ENCODE results near the gene OSGEP.

OSGEP gene

DNA sequence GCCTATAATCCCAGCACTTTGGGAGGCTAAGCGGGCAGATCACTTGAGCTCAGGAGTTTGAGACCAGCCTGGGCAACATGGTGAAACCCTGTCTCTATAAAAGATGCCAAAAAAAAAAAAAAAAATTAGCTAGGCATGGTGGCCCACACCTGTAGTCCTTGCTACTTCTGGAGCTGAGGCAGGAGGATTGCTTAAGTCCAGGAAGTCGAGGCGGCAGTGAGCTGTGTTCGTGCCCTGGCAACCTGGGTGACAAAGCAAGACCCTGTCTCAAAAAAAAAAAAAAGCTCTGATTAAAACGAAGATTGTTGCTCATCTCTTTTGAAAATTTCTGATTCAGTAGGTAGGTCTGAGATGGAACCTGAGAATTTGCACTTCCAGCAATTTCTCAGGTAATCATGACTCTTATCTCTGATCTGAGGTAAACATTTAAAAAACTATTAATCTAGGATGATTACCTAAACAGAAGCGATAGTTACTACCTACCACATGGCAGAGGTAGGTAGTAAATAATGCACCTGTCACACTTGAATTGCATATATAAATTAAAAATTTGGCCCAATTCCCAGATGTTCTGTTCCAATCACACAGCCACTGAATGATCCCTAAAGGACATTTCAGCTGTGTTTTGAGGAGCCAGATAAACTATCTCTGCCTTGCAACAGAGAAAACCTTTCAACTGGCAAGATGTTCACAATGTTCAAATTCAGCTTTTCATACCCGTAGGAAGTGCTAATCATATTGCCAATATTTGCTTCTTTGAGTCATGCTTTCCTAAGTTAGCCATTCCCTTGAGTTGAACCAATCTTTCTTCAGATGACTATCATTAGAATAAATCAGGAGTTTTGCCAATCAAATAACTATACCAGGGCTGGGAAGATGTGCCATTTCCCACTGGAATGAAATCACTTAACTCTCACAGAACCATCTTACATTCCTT, 37.1 kb downstream of the OSGEP start:
- Histone ChIP-seq H3K9me3 (ENCODE audit: severe bottlenecking) (no peaks in the 10 kb centered on the region), H3K27me3 (ENCODE audit: insufficient read depth, low read depth, severe bottlenecking) (no peaks in the 10 kb centered on the region), H3K36me3 (no peaks in the 10 kb centered on the region), H3K27ac (no peak overlapping the region), H3K4me3 (ENCODE audit: low read depth, low read length) (no peak overlapping the region)
- TF ChIP-seq, protein P1, sequence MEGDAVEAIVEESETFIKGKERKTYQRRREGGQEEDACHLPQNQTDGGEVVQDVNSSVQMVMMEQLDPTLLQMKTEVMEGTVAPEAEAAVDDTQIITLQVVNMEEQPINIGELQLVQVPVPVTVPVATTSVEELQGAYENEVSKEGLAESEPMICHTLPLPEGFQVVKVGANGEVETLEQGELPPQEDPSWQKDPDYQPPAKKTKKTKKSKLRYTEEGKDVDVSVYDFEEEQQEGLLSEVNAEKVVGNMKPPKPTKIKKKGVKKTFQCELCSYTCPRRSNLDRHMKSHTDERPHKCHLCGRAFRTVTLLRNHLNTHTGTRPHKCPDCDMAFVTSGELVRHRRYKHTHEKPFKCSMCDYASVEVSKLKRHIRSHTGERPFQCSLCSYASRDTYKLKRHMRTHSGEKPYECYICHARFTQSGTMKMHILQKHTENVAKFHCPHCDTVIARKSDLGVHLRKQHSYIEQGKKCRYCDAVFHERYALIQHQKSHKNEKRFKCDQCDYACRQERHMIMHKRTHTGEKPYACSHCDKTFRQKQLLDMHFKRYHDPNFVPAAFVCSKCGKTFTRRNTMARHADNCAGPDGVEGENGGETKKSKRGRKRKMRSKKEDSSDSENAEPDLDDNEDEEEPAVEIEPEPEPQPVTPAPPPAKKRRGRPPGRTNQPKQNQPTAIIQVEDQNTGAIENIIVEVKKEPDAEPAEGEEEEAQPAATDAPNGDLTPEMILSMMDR (IDR thresholded peaks at IDR 0.05; ENCODE audit: low read depth, low read length), result no peak
- DNase-seq, result no peak

DNA sequence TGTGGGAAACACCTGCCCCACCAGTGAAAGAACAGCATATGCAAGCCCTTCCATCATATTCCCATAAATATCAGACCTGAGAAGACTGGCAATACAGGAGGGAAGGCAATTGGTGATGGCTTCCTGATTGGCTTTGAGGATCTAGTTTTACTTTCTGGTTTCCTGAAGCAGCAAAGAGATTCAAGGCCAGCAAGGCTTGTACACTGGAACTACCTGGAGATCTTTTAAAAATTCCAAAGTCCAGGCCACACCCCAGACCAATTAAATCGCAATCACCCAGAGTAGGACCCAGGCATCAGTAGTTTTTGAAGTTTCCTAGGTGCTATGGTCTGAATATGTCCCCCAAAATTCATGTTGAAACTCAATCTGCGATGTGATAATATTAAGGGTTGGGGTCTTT, 38.4 kb downstream of the OSGEP start:
- no peaks in the 10 kb centered on the region for H3K36me3 ChIP-seq
- DNase-seq, result no peak
- H3K27me3 ChIP-seq (ENCODE audit: insufficient read depth, low read depth, severe bottlenecking), result no peaks in the 10 kb centered on the region
- TF ChIP-seq, protein P1 (IDR thresholded peaks at IDR 0.05; ENCODE audit: low read depth, low read length), result no peak
- H3K9me3 ChIP-seq (ENCODE audit: severe bottlenecking), result no peaks in the 10 kb centered on the region
- no peak overlapping the region for H3K4me3 ChIP-seq (ENCODE audit: low read depth, low read length)
- no peak overlapping the region for H3K27ac ChIP-seq

DNA sequence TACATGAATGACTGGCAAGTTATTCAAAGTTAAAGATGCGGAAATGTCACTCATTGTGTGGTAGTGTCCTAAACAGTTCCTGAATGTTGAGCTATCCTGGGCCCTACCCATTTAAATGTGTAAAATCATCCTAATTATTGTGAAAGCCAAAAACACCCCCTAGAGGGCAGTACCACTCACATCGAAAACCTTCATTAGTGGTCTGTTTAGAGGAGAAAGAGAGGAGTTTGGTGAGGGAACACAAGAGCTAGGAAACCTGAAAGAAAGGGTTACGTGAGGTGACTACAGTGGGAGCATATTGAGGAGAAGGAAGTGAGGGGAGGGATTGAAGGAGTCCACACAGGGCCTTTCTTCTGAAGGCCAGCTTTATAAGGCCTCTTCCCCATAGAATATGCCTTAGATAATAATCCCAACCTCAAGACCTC, 38.8 kb downstream of the OSGEP start:
- peak; percentile 39 for DNase-seq
- no peak overlapping the region for H3K4me3 ChIP-seq (ENCODE audit: low read depth, low read length)

DNA sequence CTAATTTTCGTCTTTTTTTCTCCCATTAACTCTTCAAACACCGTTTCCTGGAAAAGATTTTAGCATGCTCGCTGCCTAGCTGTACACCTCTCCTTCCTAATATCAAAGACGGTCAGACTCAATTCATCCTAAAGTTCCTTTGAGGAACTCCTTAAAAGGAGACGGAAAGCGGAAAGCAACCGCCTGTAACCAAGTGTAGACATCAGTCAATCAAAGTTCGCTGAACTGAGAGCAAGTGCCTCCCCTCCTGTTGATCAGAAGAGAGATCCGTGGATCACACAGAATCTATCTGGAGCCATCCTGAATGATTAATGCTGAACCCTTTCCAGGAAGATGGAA, 40.9 kb downstream of the OSGEP start:
- no peaks in the 10 kb centered on the region for H3K27me3 ChIP-seq (ENCODE audit: insufficient read depth, low read depth, severe bottlenecking)
- H3K9me3 ChIP-seq (ENCODE audit: severe bottlenecking), result no peaks in the 10 kb centered on the region
- H3K4me3 ChIP-seq (ENCODE audit: low read depth, low read length), result peak overlapping the region; percentile 87
- no peaks in the 10 kb centered on the region; the same call in 1 of the 2 replicates for H3K36me3 ChIP-seq
- TF ChIP-seq, protein P1 (IDR thresholded peaks at IDR 0.05; ENCODE audit: low read depth, low read length), result no peak
- no peak for DNase-seq
- peak overlapping the region; percentile 82 for H3K27ac ChIP-seq

More for the DNA sequence above, 38.8 kb downstream of the OSGEP start:
- Histone ChIP-seq H3K9me3 (ENCODE audit: severe bottlenecking) (no peaks in the 10 kb centered on the region), H3K27ac (no peak overlapping the region), H3K27me3 (ENCODE audit: insufficient read depth, low read depth, severe bottlenecking) (no peaks in the 10 kb centered on the region), H3K36me3 (no peaks in the 10 kb centered on the region)
- TF ChIP-seq, protein P1 (IDR thresholded peaks at IDR 0.05; ENCODE audit: low read depth, low read length), result peak; percentile 45

DNA sequence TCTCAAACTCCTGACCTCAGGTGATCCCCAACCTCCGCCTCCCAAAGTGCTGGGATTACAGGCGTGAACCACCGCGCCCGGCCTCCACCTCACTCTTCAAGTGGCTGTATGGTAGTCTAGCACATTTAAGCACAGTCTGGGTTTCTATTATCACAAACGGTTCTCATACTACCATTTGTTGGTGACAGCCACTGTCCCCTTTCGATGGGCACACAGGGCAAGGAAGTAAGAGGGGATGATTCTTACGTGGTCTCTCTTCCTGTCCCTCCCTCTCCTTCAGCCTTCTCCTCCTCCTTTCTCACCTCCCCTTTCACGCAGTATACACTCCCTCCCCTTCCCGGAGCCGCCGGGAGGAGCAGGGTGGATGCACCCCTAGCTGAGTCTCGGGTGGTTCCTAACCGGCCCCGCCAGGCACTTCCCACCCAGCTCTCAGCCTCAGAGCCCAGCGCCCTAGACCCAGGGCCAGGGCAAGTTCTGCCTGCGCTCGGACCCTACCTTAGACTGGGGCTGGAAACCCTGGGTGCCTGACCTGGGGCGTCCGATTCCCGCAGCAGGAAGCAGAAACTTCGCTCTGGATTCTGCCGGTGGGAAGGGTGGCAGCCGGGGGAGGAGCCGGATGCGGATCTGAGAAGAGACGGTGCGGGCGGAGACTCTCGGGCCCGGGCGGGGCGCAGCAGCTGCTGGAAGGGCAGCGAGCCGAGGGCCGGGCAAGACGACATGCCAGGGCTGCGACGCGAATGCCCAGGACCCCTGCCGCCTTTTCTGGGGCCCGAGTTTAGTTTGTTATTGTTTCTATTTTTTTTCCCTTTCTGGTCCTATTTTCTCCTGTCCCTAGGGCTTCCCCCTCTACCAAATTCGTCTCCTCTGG, 41.5 kb downstream of the OSGEP start, which contains the start of gene TEP1:
TEP1 (minus strand) TSS at position 626 of the 868 bp plus-strand sequence. CDS start 5,062 bp downstream, outside the sequence.
- H3K27me3 ChIP-seq (ENCODE audit: insufficient read depth, low read depth, severe bottlenecking), result no peaks in the 10 kb centered on the region
- peaks cover 3% of the 10 kb centered on the region for H3K36me3 ChIP-seq
- H3K9me3 ChIP-seq (ENCODE audit: severe bottlenecking), result no peaks in the 10 kb centered on the region
- DNase-seq, result peak; percentile 90
- peak within 1 kb of the TSS; percentile 87 for H3K4me3 ChIP-seq (ENCODE audit: low read depth, low read length)
- TF ChIP-seq, protein P1 (IDR thresholded peaks at IDR 0.05; ENCODE audit: low read depth, low read length), result no peak
- peak within 1 kb of the TSS; percentile 82 for H3K27ac ChIP-seq
